Astrocyte (in vitro differentiated cells and primary cell): ENCODE measurements around the gene SOX15. TPM values are rescaled to one million over a fixed set of nuclear protein-coding genes. Genes with fewer than 3 reads are reported as not detected.

ENCODE experiments used
- DNase-seq: peaks from one replicate; pipeline ENCODE4 v3.0.0-alpha.2; 2010; ENCODE audit warnings: low read depth
- FAIRE-seq: peaks from 2 replicates; lab custom pipeline; 2011; peaks lifted over from hg19 to GRCh38; lab: Jason Lieb, UNC
- H2AFZ ChIP-seq: 2 replicates; pipeline ENCODE4 v1.6.0; 2012; ENCODE audit warnings: low read depth, low read length, inconsistent platforms
- H3K27ac ChIP-seq: 2 replicates; pipeline ENCODE4 v1.5.1; 2011; ENCODE audit warnings: low read depth, low read length, inconsistent platforms
- H3K27me3 ChIP-seq: 2 replicates; pipeline ENCODE4 v1.6.0; 2011; ENCODE audit warnings: low read length, inconsistent platforms; ENCODE audit not compliant: insufficient read depth
- H3K36me3 ChIP-seq: 2 replicates; pipeline ENCODE4 v1.5.1; 2011; ENCODE audit warnings: low read length, inconsistent platforms; ENCODE audit not compliant: insufficient read depth
- H3K4me1 ChIP-seq: 2 replicates; pipeline ENCODE4 v1.5.1; 2011; ENCODE audit warnings: low read length, inconsistent platforms; ENCODE audit not compliant: insufficient read depth
- H3K4me2 ChIP-seq: 2 replicates; pipeline ENCODE4 v1.6.0; 2012; ENCODE audit warnings: low read length, inconsistent platforms
- H3K4me3 ChIP-seq: 2 replicates; pipeline ENCODE4 v1.5.1; 2011; ENCODE audit warnings: low read depth, mild to moderate bottlenecking, low read length, inconsistent platforms; ENCODE audit not compliant: insufficient read depth
- H3K79me2 ChIP-seq: 2 replicates; pipeline ENCODE4 v1.6.0; 2012; ENCODE audit warnings: mild to moderate bottlenecking, low read length, inconsistent platforms; ENCODE audit not compliant: insufficient read depth
- H3K9ac ChIP-seq: 2 replicates; pipeline ENCODE4 v1.6.0; 2012; ENCODE audit warnings: mild to moderate bottlenecking, low read length, inconsistent platforms
- H3K9me3 ChIP-seq: 2 replicates; pipeline ENCODE4 v1.5.1; 2012; ENCODE audit warnings: low read depth, mild to moderate bottlenecking, low read length, inconsistent platforms; ENCODE audit not compliant: insufficient read depth
- H4K20me1 ChIP-seq: 2 replicates; pipeline ENCODE4 v1.6.0; 2012; ENCODE audit warnings: low read length, inconsistent platforms; ENCODE audit not compliant: insufficient read depth
- H3K27ac Mint-ChIP-seq: one replicate; pipeline ENCODE4 v1.8.0; 2021; ENCODE audit warnings: mild to moderate bottlenecking, mixed read lengths; ENCODE audit not compliant: unreplicated experiment
- H3K27me3 Mint-ChIP-seq: one replicate; pipeline ENCODE4 v1.8.0; 2021; ENCODE audit warnings: low read depth, mixed read lengths; ENCODE audit not compliant: unreplicated experiment
- H3K36me3 Mint-ChIP-seq: one replicate; pipeline ENCODE4 v1.8.0; 2021; ENCODE audit warnings: low read depth, mixed read lengths; ENCODE audit not compliant: unreplicated experiment
- H3K4me1 Mint-ChIP-seq: one replicate; pipeline ENCODE4 v1.8.0; 2021; ENCODE audit warnings: low read depth, mixed read lengths; ENCODE audit not compliant: unreplicated experiment
- H3K4me3 Mint-ChIP-seq: one replicate; pipeline ENCODE4 v1.8.0; 2021; ENCODE audit warnings: mild to moderate bottlenecking, moderate library complexity, mixed read lengths; ENCODE audit not compliant: unreplicated experiment
- H3K9me3 Mint-ChIP-seq: one replicate; pipeline ENCODE4 v1.8.0; 2021; ENCODE audit warnings: mild to moderate bottlenecking, mixed read lengths; ENCODE audit not compliant: unreplicated experiment
- EZH2 ChIP-seq: IDR thresholded peaks from 2 replicates; pipeline ENCODE4 v1.6.1; 2012; ENCODE audit warnings: mild to moderate bottlenecking, low read length, inconsistent platforms; ENCODE audit not compliant: insufficient read depth
- total RNA-seq: library from RNA; stranded (reverse); gene quantifications from 2 replicates; pipeline ENCODE4 v1.2.1, GENCODE V29; 2021
- TF ChIP-seq, protein P1 (sequence below): IDR thresholded peaks from 2 replicates; pipeline ENCODE4 v1.5.1; 2011; ENCODE audit warnings: low read depth, mild to moderate bottlenecking, inconsistent platforms, low read length, moderate library complexity; ENCODE audit not compliant: insufficient read depth

SOX15 gene
- total RNA-seq, 1 donor from 2014 or later, result 4.0 TPM

GRCh38 chr17:7576432-7576937 lies 13.4 kb downstream of the SOX15 start:
- no peak overlapping the region for H3K27ac ChIP-seq

GRCh38 chr17:7575959-7576358 lies 13.9 kb downstream of the SOX15 start:
- Histone ChIP-seq H3K9me3 (no peaks in the 10 kb centered on the region), H4K20me1 (peaks cover 77% of the 10 kb centered on the region), H2AFZ (no peak overlapping the region), H3K4me2 (peak overlapping the region; percentile 97), H3K36me3 (peaks cover 51% of the 10 kb centered on the region), H3K79me2 (peaks cover 80% of the 10 kb centered on the region), H3K4me1 (peaks cover 45% of the 10 kb centered on the region), H3K27me3 (no peaks in the 10 kb centered on the region), H3K4me3 (peak overlapping the region; percentile 88), H3K9ac (peak overlapping the region; percentile 100), H3K27ac (no peak overlapping the region)
- Mint-ChIP-seq H3K9me3 (no peaks in the 10 kb centered on the region), H3K4me1 (peaks cover 52% of the 10 kb centered on the region), H3K27ac (peak overlapping the region; percentile 34), H3K4me3 (peak overlapping the region; percentile 97), H3K36me3 (peaks cover 45% of the 10 kb centered on the region), H3K27me3 (no peaks in the 10 kb centered on the region)
- TF ChIP-seq, protein P1, sequence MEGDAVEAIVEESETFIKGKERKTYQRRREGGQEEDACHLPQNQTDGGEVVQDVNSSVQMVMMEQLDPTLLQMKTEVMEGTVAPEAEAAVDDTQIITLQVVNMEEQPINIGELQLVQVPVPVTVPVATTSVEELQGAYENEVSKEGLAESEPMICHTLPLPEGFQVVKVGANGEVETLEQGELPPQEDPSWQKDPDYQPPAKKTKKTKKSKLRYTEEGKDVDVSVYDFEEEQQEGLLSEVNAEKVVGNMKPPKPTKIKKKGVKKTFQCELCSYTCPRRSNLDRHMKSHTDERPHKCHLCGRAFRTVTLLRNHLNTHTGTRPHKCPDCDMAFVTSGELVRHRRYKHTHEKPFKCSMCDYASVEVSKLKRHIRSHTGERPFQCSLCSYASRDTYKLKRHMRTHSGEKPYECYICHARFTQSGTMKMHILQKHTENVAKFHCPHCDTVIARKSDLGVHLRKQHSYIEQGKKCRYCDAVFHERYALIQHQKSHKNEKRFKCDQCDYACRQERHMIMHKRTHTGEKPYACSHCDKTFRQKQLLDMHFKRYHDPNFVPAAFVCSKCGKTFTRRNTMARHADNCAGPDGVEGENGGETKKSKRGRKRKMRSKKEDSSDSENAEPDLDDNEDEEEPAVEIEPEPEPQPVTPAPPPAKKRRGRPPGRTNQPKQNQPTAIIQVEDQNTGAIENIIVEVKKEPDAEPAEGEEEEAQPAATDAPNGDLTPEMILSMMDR, result no peak
- no peak for TF ChIP-seq EZH2
- no peak for FAIRE-seq
- DNase-seq, result no peak

More at GRCh38 chr17:7576432-7576937, 13.4 kb downstream of the SOX15 start:
- no peak for TF ChIP-seq EZH2
- TF ChIP-seq, protein P1, result no peak
- Histone ChIP-seq H3K27me3 (no peaks in the 10 kb centered on the region), H3K36me3 (peaks cover 51% of the 10 kb centered on the region), H3K79me2 (peaks cover 75% of the 10 kb centered on the region), H2AFZ (no peak overlapping the region), H3K4me2 (peak overlapping the region; percentile 97), H4K20me1 (peaks cover 79% of the 10 kb centered on the region), H3K4me3 (no peak overlapping the region), H3K9ac (peak overlapping the region; percentile 16), H3K9me3 (no peaks in the 10 kb centered on the region), H3K4me1 (peaks cover 45% of the 10 kb centered on the region)
- no peaks in the 10 kb centered on the region for H3K27me3 Mint-ChIP-seq
- DNase-seq (no peak), FAIRE-seq (no peak)
- H3K4me3 Mint-ChIP-seq, result peak overlapping the region; percentile 97
- H3K9me3 Mint-ChIP-seq, result no peaks in the 10 kb centered on the region
- peak overlapping the region; percentile 54 for H3K27ac Mint-ChIP-seq
- H3K4me1 Mint-ChIP-seq, result peaks cover 53% of the 10 kb centered on the region
- H3K36me3 Mint-ChIP-seq, result peaks cover 47% of the 10 kb centered on the region

- Histone ChIP-seq H3K36me3 (peaks cover 56% of the 10 kb centered on the region), H3K27ac (no peak overlapping the region), H3K4me1 (peaks cover 45% of the 10 kb centered on the region), H3K4me3 (peak overlapping the region; percentile 88), H4K20me1 (peaks cover 73% of the 10 kb centered on the region), H3K9ac (peak overlapping the region; percentile 100), H2AFZ (no peak overlapping the region), H3K27me3 (no peaks in the 10 kb centered on the region), H3K79me2 (peaks cover 83% of the 10 kb centered on the region), H3K9me3 (no peaks in the 10 kb centered on the region), H3K4me2 (peak overlapping the region; percentile 97)
- H3K4me1 Mint-ChIP-seq, result peaks cover 48% of the 10 kb centered on the region
- peak overlapping the region; percentile 34 for H3K27ac Mint-ChIP-seq
- peak overlapping the region; percentile 97 for H3K4me3 Mint-ChIP-seq
- H3K9me3 Mint-ChIP-seq, result no peaks in the 10 kb centered on the region
- FAIRE-seq (no peak), DNase-seq (no peak)
- peaks cover 40% of the 10 kb centered on the region for H3K36me3 Mint-ChIP-seq
- TF ChIP-seq, protein P1, result no peak
- TF ChIP-seq EZH2, result no peak
- H3K27me3 Mint-ChIP-seq, result no peaks in the 10 kb centered on the region
Measured at GRCh38 chr17:7575481-7575883, 14.4 kb downstream of the SOX15 start.
